Stimulated activated CD4-positive, alpha-beta T cell treated with anti-CD3 and anti-CD28 coated beads, Interleukin-2, amount 100 ng/mL, for 48 hours (primary cell): Measurements from ENCODE around the gene ME1.

Source experiments
- DNase-seq, 2 donors: peaks; one replicate each; pipeline ENCODE4 v3.0.0-alpha.2; 2020

Gene ME1

DNA sequence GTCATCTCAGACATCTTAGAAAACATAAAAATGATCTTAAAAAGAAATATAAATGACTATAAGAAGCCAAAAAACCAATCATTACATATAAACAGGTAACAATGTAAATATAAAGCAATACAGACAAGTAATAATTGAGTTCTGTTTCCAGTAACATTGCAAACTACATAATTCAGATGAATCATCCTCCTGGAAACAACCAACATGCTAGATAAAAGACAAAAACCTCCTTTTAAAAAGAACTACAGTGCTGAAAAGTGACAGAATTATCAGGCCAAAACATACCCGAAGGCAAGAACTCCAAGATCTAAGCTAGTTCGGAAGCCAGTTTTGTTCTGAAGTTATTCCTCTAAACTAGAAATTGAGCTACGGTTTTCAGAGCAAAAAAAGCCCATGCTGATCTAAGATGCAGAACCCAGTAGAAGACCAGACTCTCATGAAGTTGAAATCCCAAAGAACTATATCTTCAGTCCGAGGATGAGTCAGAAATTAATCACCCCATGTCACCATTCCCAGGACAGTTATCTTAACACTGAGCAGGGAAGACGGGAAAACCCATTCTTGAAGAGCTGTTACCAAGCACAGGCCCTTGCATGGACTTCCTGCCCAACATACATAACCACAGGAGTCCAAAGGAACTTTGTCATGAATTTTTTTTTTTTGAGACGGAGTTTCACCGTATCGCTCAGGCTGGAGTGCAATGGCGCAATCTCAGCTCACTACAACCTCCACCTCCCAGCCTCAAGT is 247.6 kb downstream of the ME1 start:
- DNase-seq = no peak

DNA sequence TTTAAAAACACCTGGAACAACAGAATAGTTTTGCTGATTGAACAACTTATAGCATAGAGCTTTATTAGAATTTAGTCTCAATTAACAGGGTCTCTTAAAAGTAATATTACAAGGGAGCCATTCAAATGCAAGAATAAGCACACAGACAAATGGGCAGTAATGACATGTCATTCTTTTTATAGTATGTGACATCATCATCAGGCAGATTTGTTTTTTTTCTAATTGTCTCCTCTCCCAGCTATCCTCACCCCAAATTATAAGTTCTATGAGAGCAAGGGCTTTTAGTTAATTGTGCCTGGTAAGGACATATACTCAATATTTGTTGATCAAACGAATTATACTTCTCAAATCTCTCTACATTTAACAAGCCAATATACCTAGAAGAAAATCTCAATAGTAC is 248.7 kb downstream of the ME1 start:
- DNase-seq = no peak

DNA sequence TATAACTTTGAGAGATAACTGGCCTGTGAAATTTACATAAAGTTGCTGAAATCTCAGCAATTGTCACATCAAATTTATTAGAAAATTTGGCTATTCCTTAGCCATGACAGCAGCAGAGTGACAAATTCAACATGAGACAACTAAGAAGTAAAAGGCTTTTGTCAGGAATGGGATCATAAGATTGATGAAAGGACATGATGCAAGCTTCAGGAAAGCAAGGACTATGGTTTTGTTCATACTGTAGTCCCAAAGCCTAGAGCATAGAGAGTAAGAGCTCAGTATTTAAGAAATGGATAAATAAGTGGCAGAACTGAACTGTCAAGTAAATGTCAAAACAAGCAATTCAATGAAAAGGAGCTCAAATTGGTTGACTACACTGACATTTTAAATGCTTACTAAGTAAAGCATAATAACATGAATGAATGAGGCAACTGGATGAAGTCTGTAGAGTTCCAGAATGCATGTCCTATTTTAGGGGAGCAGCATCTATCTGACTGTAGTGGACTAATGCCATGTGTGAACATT is 250.4 kb downstream of the ME1 start:
- DNase-seq = no peak

DNA sequence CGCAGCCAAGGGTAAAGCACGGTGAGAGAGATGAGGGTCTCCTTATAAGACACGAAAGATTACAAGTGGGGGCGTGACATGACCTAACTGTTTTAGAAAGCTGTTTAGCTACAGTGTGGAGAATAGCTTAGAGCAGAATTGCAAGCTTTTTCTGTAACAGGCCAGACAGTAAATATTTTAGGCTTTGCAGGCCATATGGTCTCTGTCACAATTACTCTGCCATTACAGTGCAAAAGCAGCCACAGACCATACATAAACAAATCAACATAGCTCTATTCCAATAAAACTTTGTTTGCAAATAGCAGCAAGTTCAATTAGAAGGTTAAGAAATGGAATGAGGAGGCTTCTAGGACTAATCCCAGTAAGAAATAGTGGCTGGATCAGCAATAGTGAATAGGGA is 254.6 kb downstream of the ME1 start:
- no peak for DNase-seq

DNA sequence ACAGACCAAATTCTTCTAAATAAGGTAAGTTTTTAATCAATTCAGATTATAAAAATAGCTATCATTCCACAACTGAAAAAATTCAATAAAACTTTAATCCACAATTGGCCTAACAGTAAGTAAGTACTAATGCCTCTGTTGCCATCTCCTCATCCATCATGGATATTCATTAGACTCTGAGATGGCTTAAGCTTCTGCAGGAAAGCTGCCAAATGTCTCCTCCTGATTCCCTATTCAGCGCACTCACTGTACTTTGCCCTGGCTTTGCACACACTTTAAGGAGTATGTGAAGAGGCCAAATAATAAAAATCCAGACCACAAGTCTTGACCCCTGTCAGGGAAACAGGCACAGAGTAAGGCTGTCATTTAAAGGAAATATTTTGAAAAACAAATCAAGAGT is 261.3 kb downstream of the ME1 start:
- no peak for DNase-seq

DNA sequence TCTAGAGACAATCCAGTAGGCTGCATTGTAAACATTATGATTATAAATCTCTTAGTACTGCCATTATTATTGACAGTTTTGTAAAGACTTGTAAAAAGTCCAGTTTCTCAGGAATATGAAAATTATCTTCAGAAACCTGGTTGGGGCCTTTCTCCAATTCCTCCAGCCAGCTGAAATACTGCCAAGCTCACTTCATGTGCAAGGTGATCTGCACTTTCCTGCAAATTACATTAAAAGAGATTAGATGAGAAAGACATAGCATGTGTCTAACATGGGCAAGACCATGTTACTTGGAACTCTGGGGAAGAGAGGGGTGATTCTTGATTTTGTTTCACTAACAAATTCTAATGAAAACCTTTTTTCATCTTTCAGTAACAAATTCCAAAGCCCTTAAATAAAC is 261.7 kb downstream of the ME1 start:
- DNase-seq = no peak

DNA sequence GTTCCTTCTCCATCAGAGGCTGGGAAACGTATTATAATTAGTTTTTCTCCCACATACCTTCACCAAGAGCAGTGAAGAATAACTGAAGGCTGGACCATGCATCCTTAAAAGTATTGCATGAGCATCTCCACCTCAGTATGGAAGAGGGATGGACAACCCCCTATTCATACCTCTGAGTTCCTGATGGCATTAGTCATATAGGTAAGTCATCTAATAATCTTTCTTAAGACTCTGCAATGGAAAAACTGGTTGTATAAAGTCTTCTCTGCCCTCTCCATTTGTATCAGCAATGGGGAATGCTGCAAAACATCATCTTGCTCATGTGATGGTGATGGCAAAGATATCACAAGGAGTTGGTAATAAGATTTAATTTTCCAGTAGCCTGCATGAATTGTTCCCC is 262.3 kb downstream of the ME1 start:
- DNase-seq = no peak

DNA sequence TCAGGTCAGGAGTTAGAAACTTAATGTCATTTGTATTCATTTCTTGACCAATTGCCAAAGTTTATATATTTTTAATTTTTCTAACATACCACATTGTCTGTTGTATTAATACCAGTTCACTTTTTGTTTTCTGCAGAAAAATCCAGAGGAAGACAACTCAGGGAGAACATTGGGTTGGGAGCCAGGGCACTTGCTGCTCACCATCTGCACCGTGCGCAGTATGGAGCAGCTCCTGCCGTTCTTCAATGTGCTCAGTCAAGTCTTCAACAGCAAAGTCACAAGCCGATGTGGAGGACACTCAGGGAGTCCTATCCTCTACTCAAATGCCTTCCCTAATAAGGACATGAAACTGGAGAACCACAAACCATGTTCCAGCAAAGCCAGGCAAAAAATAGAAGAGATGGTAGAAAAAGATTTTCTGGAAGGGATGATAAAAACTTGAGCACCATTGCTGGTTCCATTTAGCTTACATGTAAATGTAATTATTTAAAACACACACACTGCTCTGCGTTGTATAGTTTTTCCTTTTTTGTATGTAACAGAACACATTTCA is 263.0 kb downstream of the ME1 start:
- no peak for DNase-seq
